KMS-11 (cell line): ENCODE measurements around the gene YIPF6.
"Not testable (repeated sequence)": the region's sequence is repeated elsewhere in the genome, so short reads cannot be mapped to it uniquely, and the experiment has no call there.

Source experiments
- H2AFZ ChIP-seq: fragments of 200-600 bp; sonication (generic); 2 replicates; pipeline ENCODE4 v1.6.1; 2016; ENCODE audit warnings: antibody characterized with exemption, mixed run types, low read depth
- H3K27ac ChIP-seq: fragments of 200-600 bp; sonication (generic); 2 replicates; pipeline ENCODE4 v1.6.1; 2016; ENCODE audit warnings: mild to moderate bottlenecking, mixed run types
- H3K27me3 ChIP-seq: fragments of 200-600 bp; sonication (generic); 2 replicates; pipeline ENCODE4 v1.6.1; 2017; ENCODE audit warnings: mild to moderate bottlenecking, low read depth, mixed run types, moderate library complexity; ENCODE audit not compliant: insufficient read depth
- H3K36me3 ChIP-seq: fragments of 200-600 bp; sonication (generic); 2 replicates; pipeline ENCODE4 v1.6.1; 2017; ENCODE audit warnings: mild to moderate bottlenecking, mixed run types; ENCODE audit not compliant: insufficient read depth
- H3K4me1 ChIP-seq: fragments of 200-600 bp; sonication (generic); 2 replicates; pipeline ENCODE4 v1.6.1; 2016; ENCODE audit warnings: mild to moderate bottlenecking, low read depth, mixed run types; ENCODE audit not compliant: poor library complexity, severe bottlenecking
- H3K4me2 ChIP-seq: fragments of 200-600 bp; sonication (generic); 2 replicates; pipeline ENCODE4 v1.7.0; 2016; ENCODE audit warnings: mild to moderate bottlenecking, mixed run types
- H3K4me3 ChIP-seq: fragments of 200-600 bp; sonication (generic); IDR thresholded peaks from 2 replicates; pipeline ENCODE4 v1.6.1; 2017; ENCODE audit warnings: low read depth, low read length, mixed read lengths; ENCODE audit not compliant: insufficient read depth
- H3K79me2 ChIP-seq: fragments of 200-600 bp; sonication (generic); 2 replicates; pipeline ENCODE4 v1.6.1; 2016; ENCODE audit warnings: low read depth, mixed run types; ENCODE audit not compliant: insufficient read depth
- H3K9ac ChIP-seq: fragments of 200-600 bp; sonication (generic); 2 replicates; pipeline ENCODE4 v1.6.1; 2016; ENCODE audit warnings: mild to moderate bottlenecking, mixed run types
- H4K20me1 ChIP-seq: fragments of 200-600 bp; sonication (generic); 2 replicates; pipeline ENCODE4 v1.6.1; 2016; ENCODE audit warnings: mild to moderate bottlenecking, mixed run types; ENCODE audit not compliant: insufficient read depth
- TF ChIP-seq, protein P1 (sequence below): fragments of 200-600 bp; sonication (generic); conservative IDR thresholded peaks from 2 replicates; pipeline ENCODE4 v1.6.1; 2017; ENCODE audit warnings: low read depth, mild to moderate bottlenecking, antibody characterized with exemption, low read length, moderate library complexity, mixed read lengths

The YIPF6 gene

DNA sequence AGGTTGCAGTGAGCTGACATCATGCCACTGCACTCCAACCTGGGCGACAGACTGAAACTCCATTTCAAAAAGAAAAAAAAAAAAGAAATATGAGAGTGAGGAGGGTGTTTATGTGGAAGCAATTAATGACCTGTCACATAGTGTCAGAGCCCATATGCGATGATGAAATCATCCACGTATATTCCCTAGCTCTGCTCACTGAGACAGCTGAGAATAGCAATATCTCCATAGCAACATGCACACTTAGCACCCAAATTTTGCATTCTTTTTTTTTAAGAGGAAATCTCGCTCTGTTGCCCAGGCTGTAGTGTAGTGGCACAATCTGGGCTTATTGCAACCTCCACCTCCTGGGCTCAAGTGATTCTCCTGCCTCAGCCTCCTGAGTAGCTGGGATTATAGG, 34.1 kb upstream of the YIPF6 start:
- Histone ChIP-seq H3K79me2 (no peaks in the 10 kb centered on the region), H2AFZ (no peak overlapping the region), H3K4me1 (no peaks in the 10 kb centered on the region), H3K4me2 (no peak overlapping the region), H3K4me3 (no peak overlapping the region), H3K36me3 (no peaks in the 10 kb centered on the region), H4K20me1 (no peaks in the 10 kb centered on the region), H3K27ac (no peak overlapping the region), H3K9ac (no peak overlapping the region), H3K27me3 (no peaks in the 10 kb centered on the region)
- TF ChIP-seq, protein P1, sequence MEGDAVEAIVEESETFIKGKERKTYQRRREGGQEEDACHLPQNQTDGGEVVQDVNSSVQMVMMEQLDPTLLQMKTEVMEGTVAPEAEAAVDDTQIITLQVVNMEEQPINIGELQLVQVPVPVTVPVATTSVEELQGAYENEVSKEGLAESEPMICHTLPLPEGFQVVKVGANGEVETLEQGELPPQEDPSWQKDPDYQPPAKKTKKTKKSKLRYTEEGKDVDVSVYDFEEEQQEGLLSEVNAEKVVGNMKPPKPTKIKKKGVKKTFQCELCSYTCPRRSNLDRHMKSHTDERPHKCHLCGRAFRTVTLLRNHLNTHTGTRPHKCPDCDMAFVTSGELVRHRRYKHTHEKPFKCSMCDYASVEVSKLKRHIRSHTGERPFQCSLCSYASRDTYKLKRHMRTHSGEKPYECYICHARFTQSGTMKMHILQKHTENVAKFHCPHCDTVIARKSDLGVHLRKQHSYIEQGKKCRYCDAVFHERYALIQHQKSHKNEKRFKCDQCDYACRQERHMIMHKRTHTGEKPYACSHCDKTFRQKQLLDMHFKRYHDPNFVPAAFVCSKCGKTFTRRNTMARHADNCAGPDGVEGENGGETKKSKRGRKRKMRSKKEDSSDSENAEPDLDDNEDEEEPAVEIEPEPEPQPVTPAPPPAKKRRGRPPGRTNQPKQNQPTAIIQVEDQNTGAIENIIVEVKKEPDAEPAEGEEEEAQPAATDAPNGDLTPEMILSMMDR = no peak

DNA sequence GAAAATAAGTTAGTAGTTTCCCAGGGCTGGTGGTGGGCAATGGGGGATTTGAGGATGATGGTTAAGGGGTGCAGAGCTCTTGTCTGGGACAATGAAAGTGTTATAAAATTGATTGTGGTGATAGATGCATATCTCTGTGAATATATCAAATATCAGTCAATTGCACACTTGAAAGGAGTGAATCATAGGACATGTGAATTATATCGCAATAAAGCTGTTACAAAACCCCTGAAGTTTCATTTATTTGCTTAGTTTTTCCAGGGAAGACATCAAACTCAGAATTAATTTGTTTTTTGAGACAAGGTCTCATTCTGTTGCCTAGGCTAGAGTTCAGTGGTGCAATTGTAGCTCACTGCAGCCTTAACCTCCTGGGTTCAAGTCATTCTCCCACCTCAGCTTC, 17.9 kb upstream of the YIPF6 start:
- Histone ChIP-seq H3K27ac (no peak overlapping the region), H3K4me1 (no peaks in the 10 kb centered on the region), H3K27me3 (no peaks in the 10 kb centered on the region), H3K79me2 (no peaks in the 10 kb centered on the region), H4K20me1 (no peaks in the 10 kb centered on the region), H3K4me3 (no peak overlapping the region), H3K36me3 (no peaks in the 10 kb centered on the region), H3K9ac (no peak overlapping the region), H3K4me2 (no peak overlapping the region), H2AFZ (no peak overlapping the region)
- TF ChIP-seq, protein P1 = no peak

DNA sequence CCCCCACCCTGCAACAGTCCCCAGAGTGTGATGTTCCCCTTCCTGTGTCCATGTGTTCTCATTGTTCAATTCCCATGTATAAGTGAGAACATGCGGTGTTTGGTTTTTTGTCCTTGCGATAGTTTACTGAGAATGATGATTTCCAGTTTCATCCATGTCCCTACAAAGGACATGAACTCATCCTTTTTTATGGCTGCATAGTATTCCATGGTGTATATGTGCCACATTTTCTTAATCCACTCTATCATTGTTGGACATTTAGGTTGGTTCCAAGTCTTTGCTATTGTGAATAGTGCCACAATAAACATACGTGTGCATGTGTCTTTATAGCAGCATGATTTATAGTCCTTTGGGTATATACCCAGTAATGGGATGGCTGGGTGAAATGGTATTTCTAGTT, 12.7 kb upstream of the YIPF6 start:
- not testable (repeated sequence) for H3K27ac ChIP-seq, H3K4me1 ChIP-seq, H4K20me1 ChIP-seq

DNA sequence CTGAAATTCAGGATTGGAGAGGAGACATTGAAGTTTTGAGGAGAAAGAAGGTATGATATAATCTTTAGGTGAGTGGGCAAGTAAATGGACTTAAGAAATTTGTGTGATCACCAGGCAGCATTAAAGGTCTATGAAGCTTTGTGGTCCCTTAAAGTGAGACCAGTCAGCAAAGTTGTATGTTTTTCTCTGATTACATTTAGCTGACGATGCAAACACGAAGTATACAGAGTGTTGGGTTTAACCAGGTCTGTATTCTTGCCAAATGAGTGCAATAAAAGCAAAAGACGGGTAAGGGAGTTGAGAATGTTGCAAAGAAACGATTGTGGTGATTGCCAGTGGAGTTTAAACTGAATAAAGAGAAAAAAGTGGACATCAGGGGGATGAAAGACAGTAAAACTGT, 11.6 kb upstream of the YIPF6 start:
- no peak overlapping the region for H3K9ac ChIP-seq
- TF ChIP-seq, protein P1 = no peak
- H3K27ac ChIP-seq = no peak overlapping the region
- H3K36me3 ChIP-seq = no peaks in the 10 kb centered on the region
- H3K4me2 ChIP-seq = no peak overlapping the region
- no peaks in the 10 kb centered on the region for H3K4me1 ChIP-seq
- no peak overlapping the region for H3K4me3 ChIP-seq
- H4K20me1 ChIP-seq = no peaks in the 10 kb centered on the region
- no peak overlapping the region for H2AFZ ChIP-seq
- H3K79me2 ChIP-seq = no peaks in the 10 kb centered on the region
- no peaks in the 10 kb centered on the region for H3K27me3 ChIP-seq

More for the DNA sequence above, 12.7 kb upstream of the YIPF6 start:
- not testable (repeated sequence) for H2AFZ ChIP-seq, H3K79me2 ChIP-seq, H3K4me3 ChIP-seq, H3K27me3 ChIP-seq, H3K4me2 ChIP-seq, H3K36me3 ChIP-seq, H3K9ac ChIP-seq

DNA sequence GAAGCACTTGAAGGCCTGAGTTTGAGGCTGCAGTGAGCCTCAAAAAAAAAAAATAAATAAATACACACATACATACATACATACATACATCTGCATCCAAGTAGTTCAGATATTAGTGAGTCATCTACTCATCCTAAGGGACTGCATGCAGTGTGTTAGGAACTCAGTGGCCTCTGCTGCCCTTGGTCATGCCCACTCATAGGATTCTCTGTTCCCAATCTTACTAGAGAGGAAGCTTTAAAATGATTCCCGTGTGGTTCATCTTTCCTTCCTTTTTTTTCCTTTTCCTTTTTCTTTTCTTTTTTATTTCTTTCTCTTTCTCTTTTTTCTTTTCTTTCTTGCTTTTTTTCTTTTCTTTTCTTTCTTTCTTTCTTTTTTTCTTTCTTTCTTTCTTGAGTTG, 10.9 kb upstream of the YIPF6 start:
- H3K9ac ChIP-seq = no peak overlapping the region
- TF ChIP-seq, protein P1 = no peak
- no peak overlapping the region for H3K4me3 ChIP-seq

More for the DNA sequence above, 10.9 kb upstream of the YIPF6 start:
- Histone ChIP-seq H3K27ac (no peak overlapping the region), H3K27me3 (no peaks in the 10 kb centered on the region), H3K36me3 (no peaks in the 10 kb centered on the region), H4K20me1 (no peaks in the 10 kb centered on the region), H3K4me1 (no peaks in the 10 kb centered on the region), H3K79me2 (no peaks in the 10 kb centered on the region), H2AFZ (no peak overlapping the region), H3K4me2 (no peak overlapping the region)
